Right kidney (tissue), 1 donor: ENCODE results near the gene RHCE.
A peak's percentile ranks its signal among the peaks of the same experiment; 100 is the strongest.
"Not testable (repeated sequence)": the region's sequence is repeated elsewhere in the genome, so short reads cannot be mapped to it uniquely, and the experiment has no call there.

Source experiments
- DNase-seq: peaks from one replicate; pipeline ENCODE4 v3.0.0-alpha.2; 2016

RHCE gene

DNA sequence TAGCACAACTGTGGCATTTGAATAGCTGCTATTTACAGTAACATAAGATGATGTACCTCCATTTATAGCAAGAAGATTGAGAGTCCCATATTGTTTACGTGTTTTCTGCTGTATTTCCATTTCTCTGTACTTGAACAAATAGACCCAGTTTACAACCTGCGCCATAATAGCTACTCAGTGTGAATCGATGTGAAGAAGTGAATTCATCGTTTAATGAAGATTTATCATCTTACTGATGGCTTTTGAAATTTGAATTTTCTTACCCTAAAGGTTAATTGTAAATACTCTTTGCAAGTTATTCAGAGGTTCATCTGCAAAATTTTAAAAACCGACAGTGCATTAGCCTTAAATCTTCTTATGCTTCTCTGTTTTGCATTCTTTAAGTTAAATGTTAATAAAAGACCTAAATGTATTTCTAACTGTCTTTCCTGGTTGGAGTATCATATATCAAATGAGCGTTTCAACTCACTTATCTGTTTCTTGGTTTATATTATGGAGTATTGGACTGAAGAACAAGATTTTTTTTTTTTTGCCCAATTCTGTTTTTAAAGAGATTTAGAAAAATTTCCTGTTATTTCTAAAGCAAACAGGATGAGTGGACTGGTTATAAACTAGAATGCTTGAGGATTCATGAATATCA is 12.2 kb upstream of the RHCE start:
- DNase-seq, result no peak

DNA sequence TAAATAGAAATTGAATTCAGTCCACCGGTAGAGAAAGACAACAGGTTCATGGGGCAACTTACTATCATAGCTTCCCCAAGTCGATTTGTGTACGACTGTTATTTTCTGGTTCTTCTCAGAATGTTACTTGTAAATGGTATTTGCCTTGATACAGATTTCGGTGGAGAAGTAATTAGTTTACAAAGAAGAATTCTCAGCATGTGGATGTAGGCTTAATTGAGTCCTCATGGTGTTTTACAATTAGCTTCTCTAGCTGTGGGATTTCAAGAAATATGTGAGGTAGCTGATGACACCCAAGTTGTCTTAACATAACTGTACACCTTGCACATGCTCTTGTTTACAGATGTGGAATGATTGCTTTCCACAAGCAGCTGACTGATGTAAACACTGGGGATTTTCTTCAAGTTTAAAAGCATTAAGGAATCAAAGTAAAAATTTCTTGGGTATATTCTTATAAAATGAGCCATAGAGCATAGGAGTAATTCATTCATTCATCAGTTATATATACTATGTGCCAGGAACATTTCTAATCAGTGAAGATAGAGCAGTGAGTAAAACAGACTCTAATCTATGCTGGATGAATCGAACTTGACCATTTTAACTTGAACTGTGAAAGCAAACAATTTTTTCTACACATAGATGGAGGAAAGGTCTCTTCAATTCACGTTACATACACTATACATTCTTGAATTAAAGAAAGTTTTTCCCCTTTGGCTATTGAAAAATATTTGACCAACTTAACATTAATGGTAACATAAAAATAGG is 11.5 kb upstream of the RHCE start:
- no peak for DNase-seq

DNA sequence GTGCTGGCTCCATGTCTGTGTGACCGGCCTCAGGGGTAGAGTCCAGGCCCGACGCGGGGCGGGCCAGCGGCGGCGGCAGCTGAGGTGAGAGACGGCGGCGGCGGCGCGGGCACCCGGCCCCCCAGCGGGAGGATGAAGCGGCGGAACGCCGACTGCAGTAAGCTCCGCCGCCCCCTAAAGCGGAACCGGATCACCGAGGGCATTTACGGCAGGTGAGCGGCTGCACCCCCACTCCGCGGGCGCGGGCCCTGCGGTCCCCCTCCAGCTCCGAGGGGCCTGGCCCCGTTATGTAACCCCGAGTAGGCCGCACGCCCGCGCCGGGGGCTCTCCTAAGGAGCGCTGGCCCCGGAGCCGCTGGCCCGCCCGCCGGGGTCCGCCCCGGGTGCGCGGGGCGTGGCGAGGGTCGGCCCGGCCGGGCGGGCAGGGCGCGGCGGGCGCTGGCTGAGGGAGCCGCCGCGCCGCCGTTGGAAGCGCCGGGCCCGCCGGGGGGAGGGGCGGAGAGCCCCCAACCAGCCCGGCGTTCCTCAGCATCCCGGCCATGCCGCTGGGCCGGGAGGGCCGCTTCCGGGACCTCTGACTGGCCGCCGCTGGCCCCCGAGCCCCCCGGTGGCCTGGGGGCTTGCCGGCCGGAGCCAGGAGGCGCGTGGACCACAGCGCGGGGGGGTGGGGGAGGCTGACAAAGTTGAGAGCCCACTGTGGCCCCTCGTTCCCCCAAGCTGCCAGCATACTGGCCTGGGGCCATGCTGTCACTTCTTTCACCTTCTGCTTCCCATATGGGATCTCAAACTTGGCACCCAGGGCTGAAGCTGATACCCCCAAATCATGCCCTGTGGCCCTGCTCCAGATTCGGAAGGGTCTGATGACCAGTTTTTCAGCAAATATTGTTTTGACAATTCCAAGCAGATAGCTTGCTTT is 10.6 kb upstream of the RHCE start:
- DNase-seq, result peak; percentile 84

DNA sequence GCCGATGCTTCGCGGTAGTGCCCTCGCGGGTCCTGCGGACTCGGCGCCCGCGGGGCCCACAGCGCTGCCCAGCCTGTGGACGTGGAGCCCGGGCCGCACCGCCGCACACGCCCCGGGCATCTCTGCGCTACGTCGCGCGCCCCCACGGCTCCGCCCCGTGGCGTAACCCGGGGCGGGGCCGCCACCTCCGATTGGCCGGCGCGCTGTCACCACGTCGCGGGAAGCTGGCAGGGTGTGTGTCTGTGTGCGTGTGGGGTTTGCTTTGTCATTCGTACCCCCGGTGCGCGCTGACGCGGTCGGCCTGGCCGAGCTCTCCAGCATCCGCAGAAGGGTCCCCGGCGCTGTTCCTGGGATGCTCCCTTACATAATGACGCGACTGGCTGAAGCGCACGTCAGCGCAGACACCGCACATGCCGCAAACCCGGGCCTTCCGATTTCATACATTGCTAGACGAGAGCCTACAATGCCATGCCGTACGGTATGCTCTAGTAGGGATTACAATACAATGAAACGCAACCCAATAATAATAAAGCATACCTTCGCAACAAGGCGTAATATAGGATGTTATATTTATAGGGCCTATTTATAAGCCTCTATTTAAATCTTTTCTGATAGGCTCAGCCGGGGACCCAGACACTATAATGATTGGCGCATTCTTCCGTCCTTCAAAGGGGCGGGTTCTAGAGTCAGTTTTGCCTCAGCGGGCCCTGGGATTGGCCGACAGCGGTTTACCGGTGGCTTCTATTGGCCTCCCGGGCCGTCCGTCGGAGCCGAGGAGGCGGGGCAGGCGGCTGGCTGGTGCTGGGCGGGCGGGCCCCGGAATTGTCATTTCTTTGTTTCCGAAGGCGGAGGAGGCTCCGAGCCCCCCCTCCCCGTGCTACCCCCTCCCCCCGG is 9.7 kb upstream of the RHCE start, which contains the start of gene MACO1:
Gene MACO1 (plus strand): TSS at position 825 of the 894 bp plus-strand sequence. CDS start 202 bp downstream, outside the sequence.
- peak; percentile 99 for DNase-seq

DNA sequence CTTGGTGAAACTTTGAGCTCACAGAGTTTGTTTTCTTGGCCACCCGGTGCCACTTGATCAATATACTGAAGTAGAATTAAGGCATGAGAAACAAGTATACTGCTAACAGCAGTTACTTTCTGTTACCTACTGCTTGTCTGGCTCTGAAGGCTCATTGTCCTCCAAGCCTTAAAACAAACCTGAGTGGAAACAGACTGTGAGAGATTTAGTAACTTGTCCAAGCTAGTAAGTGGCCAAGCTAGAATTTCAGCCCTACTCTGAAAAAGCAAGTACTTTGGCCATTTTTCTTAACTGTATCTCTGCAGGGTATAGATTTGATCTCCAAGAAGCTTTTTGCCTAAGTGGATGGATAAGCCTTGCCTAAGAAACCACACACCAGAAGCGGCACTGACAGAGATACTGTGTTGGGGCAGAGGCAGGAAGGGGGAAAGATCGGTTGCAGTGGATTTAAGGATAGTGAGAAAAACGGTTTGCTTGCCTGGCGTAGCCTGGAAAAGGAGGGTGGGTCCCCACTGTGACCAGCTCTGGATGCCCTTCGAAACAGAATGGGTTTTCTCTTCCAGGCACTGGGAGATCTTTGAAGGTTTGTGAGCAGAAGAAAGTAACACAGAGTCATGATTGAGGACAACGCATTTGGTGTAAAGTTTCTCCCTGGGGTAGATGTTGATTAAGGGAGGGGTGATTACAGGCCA is 8.0 kb upstream of the RHCE start:
- no peak for DNase-seq

DNA sequence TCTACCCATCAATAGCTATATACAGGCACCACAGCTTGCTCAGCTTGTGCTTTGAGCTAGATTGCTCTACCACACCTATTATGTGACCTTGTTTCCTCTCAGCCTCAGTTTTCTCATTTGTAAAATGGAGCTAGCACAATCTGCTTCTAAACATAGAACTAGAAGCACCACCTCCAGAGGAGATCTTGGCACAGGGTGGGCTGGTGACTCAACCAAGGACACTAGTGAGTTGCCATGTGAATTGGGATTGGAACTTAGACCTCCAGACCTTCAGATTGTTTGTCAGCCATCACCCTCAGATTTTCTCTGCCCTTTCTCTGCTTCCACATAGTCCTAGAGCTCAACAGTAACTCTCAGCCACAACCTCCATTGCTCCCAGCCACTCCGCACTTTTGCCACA is 7.1 kb upstream of the RHCE start:
- no peak for DNase-seq

DNA sequence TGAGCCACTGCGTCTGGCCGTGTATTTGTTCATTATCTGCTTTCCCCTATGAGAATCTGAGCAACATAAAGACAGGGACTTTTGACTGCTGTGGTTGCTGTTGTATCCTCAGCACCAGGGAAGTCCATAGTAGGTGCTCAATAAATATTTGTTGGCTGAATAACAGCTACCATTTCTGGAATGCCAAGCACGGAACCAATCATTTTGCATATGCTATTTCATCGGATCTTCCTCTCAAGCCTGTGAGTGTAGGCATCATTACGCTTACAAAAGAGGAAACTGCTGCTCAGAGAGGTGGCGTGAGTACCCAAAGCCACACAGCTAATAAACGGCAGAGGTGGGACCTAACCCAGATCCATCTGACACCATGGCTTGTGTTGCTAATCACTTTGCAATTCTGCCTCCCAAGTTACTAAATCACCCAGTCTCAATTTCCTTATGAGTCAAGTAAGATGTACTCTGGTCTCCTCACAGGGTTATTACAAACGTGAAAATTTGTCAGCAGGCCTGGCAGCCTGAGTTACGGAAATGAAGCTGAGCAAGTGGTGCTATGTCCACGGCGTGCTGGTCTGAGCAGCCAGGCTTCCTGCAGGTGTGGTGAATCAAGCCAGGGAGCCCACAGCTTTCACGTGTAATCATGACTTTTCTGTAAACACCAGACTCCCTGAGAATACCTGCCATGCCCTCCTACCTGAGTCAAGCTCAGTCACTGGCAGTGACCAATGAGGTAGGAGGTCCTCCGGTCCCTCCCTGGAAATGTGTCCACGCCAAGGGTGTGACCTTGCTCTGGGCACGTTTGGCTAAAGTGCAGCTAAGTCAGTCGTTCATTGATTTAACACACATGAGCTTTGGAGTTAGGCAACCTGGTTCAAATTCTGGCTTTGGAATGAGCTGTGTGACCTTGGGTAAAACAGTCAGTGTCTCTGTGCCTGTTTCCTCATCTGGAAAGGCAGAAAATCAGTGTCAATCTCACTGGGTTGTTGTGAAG is 4.8 kb upstream of the RHCE start:
- DNase-seq, result no peak

DNA sequence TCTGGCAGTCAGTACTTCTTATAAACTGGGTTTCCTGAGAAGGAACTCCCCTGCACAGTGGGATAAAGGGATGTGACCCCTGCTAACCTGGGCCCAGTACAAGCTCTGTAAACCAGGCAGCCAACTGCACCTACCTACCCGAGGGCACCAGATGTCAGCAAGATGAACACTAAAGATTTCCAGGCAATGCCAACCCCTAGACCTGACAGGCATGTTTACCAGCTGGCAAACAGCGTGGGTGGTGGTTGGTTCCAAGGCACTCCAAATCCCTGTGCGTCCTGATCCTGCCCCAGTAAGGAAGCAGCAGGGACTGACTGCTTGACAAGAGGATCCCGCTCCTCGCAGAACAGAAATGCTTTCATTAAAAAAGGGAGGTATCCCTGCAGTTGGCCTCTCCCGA is 2.6 kb upstream of the RHCE start:
- DNase-seq, result not testable (repeated sequence)

DNA sequence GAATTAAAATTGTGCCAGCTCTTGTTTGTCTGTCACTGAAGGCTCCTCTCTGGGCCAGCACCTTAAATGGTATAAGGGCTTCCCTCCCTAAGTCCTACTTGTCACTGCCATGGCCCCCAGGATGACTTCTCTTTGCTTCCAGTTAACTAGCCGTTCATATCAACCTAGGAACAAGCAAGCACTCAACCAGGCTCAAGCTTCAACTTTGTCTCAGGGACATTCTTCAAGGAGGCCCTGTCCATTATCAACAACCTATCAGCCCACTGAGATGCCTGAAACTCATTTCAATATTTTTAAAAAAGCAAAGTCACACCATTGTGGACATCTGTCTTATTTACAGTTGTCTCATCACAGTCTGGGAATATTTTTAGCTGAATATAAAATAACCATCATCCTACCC is 1.3 kb downstream of the RHCE start:
- DNase-seq, result not testable (repeated sequence)

DNA sequence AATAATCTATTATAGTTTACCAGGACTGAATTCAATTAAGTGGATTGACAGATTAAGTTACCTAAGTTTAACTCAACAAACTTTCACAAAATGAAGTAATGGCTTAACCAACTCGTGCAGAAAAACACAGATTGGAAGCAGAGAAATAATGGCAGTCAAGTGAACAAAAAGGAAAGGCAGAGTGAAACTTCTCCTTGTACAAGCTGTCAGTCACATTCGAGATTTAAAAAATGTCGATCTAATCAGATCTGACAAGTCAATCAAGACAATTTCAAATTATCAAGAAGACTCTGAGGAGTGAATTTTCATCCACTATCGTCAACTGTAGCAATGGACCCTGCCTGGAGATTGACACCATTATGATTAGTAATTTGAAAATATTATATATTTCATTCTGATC is 3.3 kb downstream of the RHCE start:
- DNase-seq, result not testable (repeated sequence)

DNA sequence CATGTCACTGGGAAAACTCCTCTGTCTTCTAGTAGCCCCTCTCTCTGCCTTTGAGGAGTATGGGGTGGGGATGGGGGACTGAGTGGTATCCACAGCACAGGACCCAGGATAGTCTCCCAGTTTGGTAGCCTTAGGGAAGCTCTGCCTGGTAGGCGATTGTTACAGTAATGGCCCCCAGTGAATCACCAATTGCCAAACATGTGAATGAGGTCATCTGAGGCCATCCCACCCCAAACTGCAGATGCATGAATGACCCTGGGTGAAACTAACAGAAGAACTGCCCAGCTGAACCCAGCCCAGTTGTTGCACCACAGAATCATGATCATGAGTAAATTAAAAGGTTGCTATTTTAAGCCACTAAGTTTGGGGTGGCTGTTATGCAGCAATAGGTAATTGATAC is 6.0 kb downstream of the RHCE start:
- DNase-seq, result not testable (repeated sequence)

DNA sequence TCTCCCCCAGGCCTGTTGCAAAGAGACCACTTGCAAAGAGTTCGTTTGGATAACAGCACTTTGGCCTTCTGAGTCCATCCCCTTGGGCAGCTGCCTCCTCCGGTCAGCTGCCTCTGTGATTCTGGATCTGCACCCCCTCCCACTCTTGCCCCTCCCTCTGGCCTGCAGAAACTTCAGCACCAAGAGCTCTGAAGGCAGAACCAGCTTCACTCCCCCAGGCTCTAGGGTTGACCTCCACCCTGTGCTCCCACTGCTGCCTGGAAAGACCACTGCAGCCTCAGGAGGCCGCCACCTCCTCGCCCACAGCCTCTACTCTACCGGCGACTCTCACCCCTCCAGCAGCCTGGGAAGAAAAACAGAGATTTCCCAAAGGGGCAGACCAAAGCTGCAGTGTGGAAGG is 6.5 kb downstream of the RHCE start:
- DNase-seq, result not testable (repeated sequence)

DNA sequence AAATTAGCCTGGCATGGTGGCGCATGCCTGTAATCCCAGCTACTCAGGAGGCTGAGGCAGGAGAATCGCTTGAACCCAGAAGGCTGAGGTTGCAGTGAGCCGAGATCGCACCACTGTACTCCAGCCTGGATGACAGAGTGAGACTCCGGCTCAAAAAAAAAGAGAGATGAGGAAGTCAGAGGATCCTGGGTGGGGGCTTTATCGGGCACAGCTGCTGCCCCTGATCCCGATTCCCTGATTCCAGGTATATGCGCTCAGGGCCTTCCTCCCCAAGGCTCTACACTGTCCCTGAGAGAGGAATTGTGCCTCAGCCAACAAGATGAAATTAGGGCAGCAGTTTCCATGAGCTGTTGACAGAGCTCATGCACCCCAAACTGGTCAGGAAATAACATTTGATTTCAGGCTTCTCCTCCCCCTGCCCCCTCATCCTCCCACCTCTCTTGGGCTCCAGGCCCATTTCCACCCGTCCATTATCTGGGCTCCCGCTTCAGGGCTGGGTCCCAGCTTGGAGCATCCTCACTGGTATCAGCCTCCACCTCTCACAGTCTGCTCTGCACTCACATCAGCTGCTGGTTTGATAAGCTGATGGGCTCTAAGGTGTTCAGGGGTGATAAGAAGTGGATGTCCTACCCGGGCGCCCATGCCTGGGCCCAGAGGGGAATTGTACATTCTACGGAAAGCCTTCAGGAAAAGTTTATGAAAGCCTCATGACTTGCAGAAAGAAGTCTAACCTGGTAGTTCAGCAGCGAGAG is 7.6 kb downstream of the RHCE start:
- DNase-seq, result not testable (repeated sequence)

DNA sequence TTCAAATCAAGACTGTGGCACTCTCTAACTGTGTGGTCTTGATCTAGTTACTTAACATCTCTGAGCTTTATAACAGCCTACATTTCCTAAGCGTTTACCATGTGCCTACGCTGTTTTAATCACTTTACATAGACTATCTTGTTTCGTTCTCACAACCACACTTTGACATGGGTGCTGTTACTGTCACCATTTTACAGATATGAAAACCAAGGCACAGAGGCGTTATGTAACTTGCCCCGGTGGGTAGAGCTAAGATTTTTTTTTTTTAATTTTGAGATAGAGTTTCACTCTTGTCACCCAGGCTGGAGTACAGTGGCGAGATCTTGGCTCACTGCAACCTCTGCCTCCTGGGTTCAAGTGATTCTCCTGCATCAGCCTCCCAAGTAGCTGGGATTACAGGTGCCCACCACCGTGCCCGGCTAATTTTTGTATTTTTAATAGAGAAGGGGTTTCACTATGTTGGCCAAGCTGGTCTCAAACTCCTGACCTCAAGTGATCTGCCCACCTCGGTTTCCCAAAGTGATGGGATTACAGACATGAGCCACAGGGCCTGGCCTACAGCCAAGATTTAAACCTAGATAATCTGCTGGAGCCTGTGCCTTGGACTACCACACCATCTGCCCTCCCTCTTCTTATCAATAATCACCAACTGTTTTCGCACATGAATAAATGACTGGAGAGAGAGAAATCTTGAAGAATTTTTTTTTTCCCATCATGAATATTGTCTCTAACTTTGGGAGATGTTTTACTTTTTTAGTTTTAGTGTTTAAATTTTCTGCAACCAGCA is 10.8 kb downstream of the RHCE start:
- DNase-seq, result not testable (repeated sequence)

DNA sequence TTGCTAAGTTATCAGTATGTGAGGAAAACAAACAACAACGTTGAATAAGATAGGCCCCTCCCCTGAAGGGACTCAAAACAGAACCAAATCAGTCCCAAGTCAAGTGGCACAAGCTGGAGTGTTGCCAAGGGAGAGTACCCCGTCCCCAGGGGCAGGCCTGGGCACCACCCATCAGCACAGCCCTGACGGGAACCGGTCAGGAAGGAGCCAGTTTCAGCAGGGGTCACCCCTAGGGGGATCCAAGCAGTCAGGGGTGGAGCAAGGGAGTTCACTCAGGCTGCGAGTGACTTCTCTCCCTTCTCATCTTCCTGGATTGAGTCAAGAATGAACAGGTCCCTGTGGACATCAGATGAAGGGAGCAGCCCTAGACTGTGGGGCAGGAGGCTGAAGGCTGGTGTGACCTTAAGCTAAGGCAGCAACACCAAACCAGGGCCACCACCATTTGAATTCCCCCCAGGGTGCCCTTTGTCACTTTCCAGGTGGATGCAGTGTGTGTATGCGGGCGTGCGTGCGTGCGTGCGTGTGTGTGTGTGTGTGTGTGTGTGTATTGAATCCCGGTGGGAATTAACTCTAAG is 14.8 kb downstream of the RHCE start:
- DNase-seq, result not testable (repeated sequence)

DNA sequence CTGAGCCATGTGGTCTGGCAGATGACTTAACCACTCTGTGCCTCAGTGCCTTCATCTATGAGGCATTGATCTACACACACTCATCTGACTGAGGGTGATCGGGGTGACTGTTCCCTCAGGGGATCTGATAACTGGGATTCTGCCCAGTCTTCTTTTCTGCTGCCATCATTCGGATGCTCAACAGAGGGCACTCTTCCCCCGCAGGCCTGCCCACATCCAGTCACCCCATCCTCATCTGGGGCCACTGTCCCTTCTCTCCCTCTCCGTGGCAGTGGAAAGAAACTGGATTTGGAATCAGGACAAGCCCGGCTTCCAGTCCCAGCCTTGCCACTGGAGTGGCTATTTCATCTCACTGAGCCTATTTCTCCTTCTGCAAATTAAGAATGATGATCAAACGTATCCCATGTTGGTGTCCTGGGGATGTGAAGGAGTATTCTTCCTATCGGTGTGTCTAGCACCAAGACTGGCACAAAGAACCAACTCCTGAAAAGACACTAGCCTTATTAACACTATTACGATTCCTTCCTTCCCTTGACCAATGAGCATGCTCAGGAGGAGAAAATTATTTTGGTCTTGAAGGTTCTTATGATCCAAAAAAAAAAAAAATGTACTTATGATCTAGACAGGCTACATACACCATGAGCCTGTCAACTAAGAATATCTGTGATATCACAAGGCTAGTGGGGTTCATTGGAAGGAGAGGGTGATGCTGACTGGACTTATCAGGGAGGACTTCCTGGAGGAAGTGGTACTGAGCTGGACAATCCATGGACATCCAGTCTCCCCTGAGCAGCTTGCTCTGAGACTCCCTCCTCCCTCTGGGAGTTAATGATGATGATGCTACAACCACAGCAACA is 17.4 kb downstream of the RHCE start:
- not testable (repeated sequence) for DNase-seq

DNA sequence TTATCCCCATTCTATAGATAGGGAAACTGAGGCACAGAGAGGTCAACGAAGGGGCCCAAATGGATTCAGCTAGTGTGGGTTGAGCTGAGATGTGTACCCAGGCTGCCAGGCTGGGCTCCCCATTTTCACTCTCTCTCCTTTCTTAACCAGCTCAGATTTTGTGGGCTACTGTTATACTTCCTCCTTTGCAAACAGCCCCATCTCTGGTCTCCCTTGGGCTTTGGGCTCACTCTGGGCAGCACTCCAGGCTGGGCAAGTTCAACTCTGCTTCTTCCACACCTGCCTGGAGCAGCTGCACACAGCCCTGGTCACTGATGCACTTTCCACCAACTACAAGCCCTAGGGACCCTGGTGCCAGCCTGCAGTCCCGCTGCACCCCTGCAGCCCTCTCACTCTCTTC is 22.5 kb downstream of the RHCE start:
- not testable (repeated sequence) for DNase-seq
